GM19025 (cell line): ENCODE data around the gene ATRIP.
"Not testable (repeated sequence)": the region's sequence is repeated elsewhere in the genome, so short reads cannot be mapped to it uniquely, and the experiment has no call there.

Source experiments
- ATAC-seq: cut with Tn5 transposase; IDR thresholded peaks from one replicate; pipeline ENCODE4 v1.9.1; 2021; ENCODE audit warnings: mild to moderate bottlenecking, low read depth, moderate library complexity; ENCODE audit not compliant: unreplicated experiment

Gene ATRIP

GRCh38 chr3:48435223-48435595, 11.3 kb upstream of the ATRIP start:
- no peak for ATAC-seq

- ATAC-seq: no peak
Measured at GRCh38 chr3:48435774-48436476, 10.6 kb upstream of the ATRIP start.

- ATAC-seq: no peak
Measured at GRCh38 chr3:48436477-48436787, 10.1 kb upstream of the ATRIP start.

GRCh38 chr3:48436855-48437254, 9.7 kb upstream of the ATRIP start:
- no peak for ATAC-seq

GRCh38 chr3:48437812-48438211, 8.7 kb upstream of the ATRIP start:
- no peak for ATAC-seq

- ATAC-seq: peak; percentile 95
Measured at GRCh38 chr3:48439820-48440589, 6.5 kb upstream of the ATRIP start, which contains the start of the genes CCDC51 and TMA7. Gene CCDC51 (minus strand): TSS chr3:48440119. CDS start chr3:48435128, 4,991 bp downstream. Gene TMA7 (plus strand): TSS chr3:48440257. CDS start chr3:48440297, 40 bp downstream.

- ATAC-seq: no peak
Measured at GRCh38 chr3:48440590-48440958, 6.0 kb upstream of the ATRIP start.

GRCh38 chr3:48441940-48442339, 4.6 kb upstream of the ATRIP start:
- ATAC-seq: no peak

GRCh38 chr3:48445277-48445882, 1.2 kb upstream of the ATRIP start:
- no peak for ATAC-seq

- no peak for ATAC-seq
Measured at GRCh38 chr3:48446043-48446424, 503 bp upstream of the ATRIP start.

- no peak for ATAC-seq
Measured at GRCh38 chr3:48451270-48451669, 4.7 kb downstream of the ATRIP start.

GRCh38 chr3:48456456-48456855, 9.9 kb downstream of the ATRIP start:
- no peak for ATAC-seq

GRCh38 chr3:48459331-48459730, 12.8 kb downstream of the ATRIP start:
- no peak for ATAC-seq

GRCh38 chr3:48459773-48460516, 13.4 kb downstream of the ATRIP start:
- ATAC-seq: no peak

GRCh38 chr3:48460517-48460902, 14.0 kb downstream of the ATRIP start:
- ATAC-seq: no peak

- not testable (repeated sequence) for ATAC-seq
Measured at GRCh38 chr3:48461767-48462166, 15.2 kb downstream of the ATRIP start.

GRCh38 chr3:48463703-48464102, 17.2 kb downstream of the ATRIP start:
- ATAC-seq: no peak

GRCh38 chr3:48464713-48465221, 18.2 kb downstream of the ATRIP start:
- no peak for ATAC-seq

GRCh38 chr3:48465237-48465530, 18.6 kb downstream of the ATRIP start:
- ATAC-seq: no peak

- ATAC-seq: peak; percentile 75
Measured at GRCh38 chr3:48465531-48466378, 19.2 kb downstream of the ATRIP start.
